CD4-positive, alpha-beta memory T cell (primary cell): ENCODE data around the gene DNMT3A. TPM values are rescaled to one million over a fixed set of nuclear protein-coding genes. Genes with fewer than 3 reads are reported as not detected.
A peak's percentile ranks its signal among the peaks of the same experiment; 100 is the strongest.

Experiments
- CTCF ChIA-PET: fragments of 350-600 bp; sonication (Branson Sonifier 250); formaldehyde crosslinking; loops from one replicate; lab custom pipeline; 2021; ENCODE audit warnings: inconsistent platforms; ENCODE audit not compliant: partially characterized antibody; lab: Charles Lee
- POLR2A ChIA-PET: fragments of 350-600 bp; sonication (Branson Sonifier 250); formaldehyde crosslinking; loops from one replicate; lab custom pipeline; 2021; ENCODE audit not compliant: partially characterized antibody; lab: Charles Lee
- DNase-seq, 5 donors: peaks; one replicate each; pipeline versions ENCODE4 v3.0.0 to v3.0.0-alpha.2; 2020 to 2022; ENCODE audit warnings: mixed read lengths in 1 of 5
- H3K27ac ChIP-seq: one replicate; pipeline ENCODE4 v1.7.0; 2013; ENCODE audit warnings: low read depth, low read length
- H3K27me3 ChIP-seq: 2 replicates; pipeline ENCODE4 v1.7.0; 2013; ENCODE audit warnings: mild to moderate bottlenecking, low read length, moderate library complexity; ENCODE audit not compliant: insufficient read depth
- H3K36me3 ChIP-seq: 2 replicates; pipeline ENCODE4 v1.7.0; 2013; ENCODE audit warnings: mild to moderate bottlenecking, low read length, moderate library complexity; ENCODE audit not compliant: insufficient read depth
- H3K4me1 ChIP-seq: 2 replicates; pipeline ENCODE4 v1.7.0; 2013; ENCODE audit warnings: mild to moderate bottlenecking, low read length, moderate library complexity; ENCODE audit not compliant: insufficient read depth
- H3K4me3 ChIP-seq, 2 donors: one replicate each; pipeline ENCODE4 v1.7.0; 2013; ENCODE audit warnings: low read length in 2 of 2, mild to moderate bottlenecking in 1 of 2
- H3K9me3 ChIP-seq, 2 donors: one replicate each; pipeline ENCODE4 v1.7.0; 2013; ENCODE audit warnings: low read length in 2 of 2, control low read depth in 1 of 2; ENCODE audit not compliant: control insufficient read depth in 1 of 2
- H3K27ac Mint-ChIP-seq, 7 donors: one replicate each; pipeline ENCODE4 v1.8.0; 2020 to 2021; ENCODE audit warnings: mixed read lengths in 7 of 7, mild to moderate bottlenecking in 6 of 7, inconsistent platforms in 3 of 7, moderate library complexity in 3 of 7
- H3K27me3 Mint-ChIP-seq, 2 donors: one replicate each; pipeline ENCODE4 v1.8.0; 2020 to 2021; ENCODE audit warnings: mixed read lengths in 2 of 2
- H3K36me3 Mint-ChIP-seq, 2 donors: one replicate each; pipeline ENCODE4 v1.8.0; 2020 to 2021; ENCODE audit warnings: mixed read lengths in 2 of 2, inconsistent platforms in 1 of 2, mild to moderate bottlenecking in 1 of 2
- H3K4me1 Mint-ChIP-seq, 4 donors: one replicate each; pipeline ENCODE4 v1.8.0; 2020 to 2021; ENCODE audit warnings: mixed read lengths in 4 of 4, mild to moderate bottlenecking in 1 of 4
- H3K4me3 Mint-ChIP-seq, 8 donors: one replicate each; pipeline ENCODE4 v1.8.0; 2020 to 2021; ENCODE audit warnings: mixed read lengths in 8 of 8, mild to moderate bottlenecking in 7 of 8, moderate library complexity in 6 of 8, inconsistent platforms in 3 of 8
- H3K9me3 Mint-ChIP-seq, 8 donors: one replicate each; pipeline ENCODE4 v1.8.0; 2020 to 2021; ENCODE audit warnings: mixed read lengths in 8 of 8, mild to moderate bottlenecking in 5 of 8, inconsistent platforms in 3 of 8, moderate library complexity in 1 of 8
- intact Hi-C: fragments of 100-400 bp; cut with micrococcal nuclease; formaldehyde crosslinking; loops from one replicate; pipeline ENCODE4 v1.15.1; 2023
- polyA plus RNA-seq, 2 donors: library from polyadenylated mRNA; unstranded; fragments of 300-500 nt; fragmentation: Illumina TruSeq; gene quantifications; one replicate each; pipeline ENCODE4 v1.2.3, GENCODE V29; 2021
- total RNA-seq, 2 experiments: library from RNA; stranded (reverse); gene quantifications; one replicate each; pipeline ENCODE4 v1.2.3, GENCODE V29; 2021

Gene DNMT3A
- total and polyA plus RNA-seq, 4 experiments from 2014 or later = 7.5 to 71.6 (median 38.4) TPM

- intact Hi-C loops = no loop called here
- peak in 3 of 5 donors; percentile 31 to 83 (median 38) for DNase-seq
- no peaks in the 10 kb centered on the region for H3K27me3 Mint-ChIP-seq
- CTCF ChIA-PET = interaction anchor here (1.1 to 4.3 kb wide), 6 partner anchors 8 to 61 kb away, joined by 3 to 25 read pairs (median 4); no protein-coding TSS in a partner anchor
- peaks cover 19 to 60% of the 10 kb centered on the region in 2 donors for H3K36me3 Mint-ChIP-seq
- Histone ChIP-seq H3K27ac (peak overlapping the region; percentile 41), H3K9me3 (no peaks in the 10 kb centered on the region), H3K4me1 (peaks cover 51% of the 10 kb centered on the region), H3K27me3 (no peaks in the 10 kb centered on the region), H3K4me3 (no peak overlapping the region), H3K36me3 (peaks cover 25% of the 10 kb centered on the region)
- peak overlapping the region in 7 of 8 donors; percentile 15 to 74 (median 32) for H3K4me3 Mint-ChIP-seq
- peaks cover 0 to 3% (median 0%) of the 10 kb centered on the region in 8 donors for H3K9me3 Mint-ChIP-seq
- POLR2A ChIA-PET = interaction anchor here (1.1 to 5.8 kb wide), 9 partner anchors 13 to 61 kb away, joined by 3 to 35 read pairs (median 8); no protein-coding TSS in a partner anchor
- H3K4me1 Mint-ChIP-seq = peaks cover 25 to 54% (median 42%) of the 10 kb centered on the region in 4 donors
- H3K27ac Mint-ChIP-seq = peak overlapping the region; percentile 76 to 97 (median 84)
Observed at GRCh38 chr2:25301453-25302352, 40.0 kb downstream of the DNMT3A start.

GRCh38 chr2:25300001-25300400 lies 41.7 kb downstream of the DNMT3A start:
- peak overlapping the region in 2 of 7 donors; percentile 42 to 79 for H3K27ac Mint-ChIP-seq
- peaks cover 53% of the 10 kb centered on the region for H3K4me1 ChIP-seq
- intact Hi-C loops = no loop called here
- CTCF ChIA-PET = no interaction called here
- H3K9me3 Mint-ChIP-seq = peaks cover 0 to 3% (median 0%) of the 10 kb centered on the region in 8 donors
- DNase-seq = no peak
- POLR2A ChIA-PET = interaction anchor here (5.8 kb wide), 1 partner anchor 14 kb away, joined by 35 read pairs; no protein-coding TSS in a partner anchor
- peaks cover 29 to 54% (median 43%) of the 10 kb centered on the region in 4 donors for H3K4me1 Mint-ChIP-seq
- H3K27ac ChIP-seq = no peak overlapping the region
- H3K36me3 ChIP-seq = peaks cover 18% of the 10 kb centered on the region
- no peak overlapping the region for H3K4me3 ChIP-seq
- H3K27me3 Mint-ChIP-seq = no peaks in the 10 kb centered on the region
- H3K36me3 Mint-ChIP-seq = peaks cover 16 to 46% of the 10 kb centered on the region in 2 donors
- H3K9me3 ChIP-seq = no peaks in the 10 kb centered on the region
- no peaks in the 10 kb centered on the region for H3K27me3 ChIP-seq
- no peak overlapping the region for H3K4me3 Mint-ChIP-seq

GRCh38 chr2:25298776-25299431 lies 42.8 kb downstream of the DNMT3A start:
- Mint-ChIP-seq H3K9me3 (peaks cover 0 to 3% (median 0%) of the 10 kb centered on the region in 8 donors), H3K4me1 (peaks cover 33 to 54% (median 45%) of the 10 kb centered on the region in 4 donors), H3K4me3 (no peak overlapping the region), H3K36me3 (peaks cover 15 to 41% of the 10 kb centered on the region in 2 donors), H3K27ac (peak overlapping the region in 3 of 7 donors; percentile 46 to 57 (median 47)), H3K27me3 (no peaks in the 10 kb centered on the region)
- Histone ChIP-seq H3K27ac (no peak overlapping the region), H3K4me1 (peaks cover 54% of the 10 kb centered on the region), H3K4me3 (no peak overlapping the region), H3K27me3 (no peaks in the 10 kb centered on the region), H3K36me3 (peaks cover 13% of the 10 kb centered on the region), H3K9me3 (no peaks in the 10 kb centered on the region)
- POLR2A ChIA-PET = no interaction called here
- CTCF ChIA-PET = no interaction called here
- DNase-seq = no peak
- intact Hi-C loops = no loop called here

GRCh38 chr2:25297738-25298137 lies 44.0 kb downstream of the DNMT3A start:
- POLR2A ChIA-PET = interaction anchor here (3.9 kb wide), 1 partner anchor 12 kb away, joined by 77 read pairs; no protein-coding TSS in a partner anchor

GRCh38 chr2:25295621-25296020 lies 46.1 kb downstream of the DNMT3A start:
- H3K4me1 Mint-ChIP-seq = peaks cover 28 to 43% (median 37%) of the 10 kb centered on the region in 4 donors
- ChIA-PET POLR2A (interaction anchor here (1.1 to 4.2 kb wide), 14 partner anchors 9 to 82 kb away, joined by 3 to 77 read pairs (median 12); no protein-coding TSS in a partner anchor), CTCF (interaction anchor here (0.8 to 5.1 kb wide), 8 partner anchors 10 to 67 kb away, joined by 3 to 40 read pairs (median 16); no protein-coding TSS in a partner anchor)
- H3K4me3 ChIP-seq = peak overlapping the region; percentile 1 to 39
- H3K27me3 Mint-ChIP-seq = no peaks in the 10 kb centered on the region
- H3K27me3 ChIP-seq = no peaks in the 10 kb centered on the region
- H3K27ac ChIP-seq = peak overlapping the region; percentile 69
- peak overlapping the region; percentile 72 to 90 (median 82) for H3K4me3 Mint-ChIP-seq
- intact Hi-C loops = loop anchor here (1.0 kb wide), 2 partner anchors 9 to 22 kb away; no protein-coding TSS in a partner anchor
- H3K9me3 ChIP-seq = no peaks in the 10 kb centered on the region
- H3K9me3 Mint-ChIP-seq = no peaks in the 10 kb centered on the region
- peak overlapping the region; percentile 86 to 97 (median 93) for H3K27ac Mint-ChIP-seq
- peaks cover 3 to 22% of the 10 kb centered on the region in 2 donors for H3K36me3 Mint-ChIP-seq
- peaks cover 11% of the 10 kb centered on the region for H3K36me3 ChIP-seq
- DNase-seq = no peak
- peaks cover 52% of the 10 kb centered on the region for H3K4me1 ChIP-seq

More at GRCh38 chr2:25297738-25298137, 44.0 kb downstream of the DNMT3A start:
- peaks cover 62% of the 10 kb centered on the region for H3K4me1 ChIP-seq
- peaks cover 37 to 55% (median 47%) of the 10 kb centered on the region in 4 donors for H3K4me1 Mint-ChIP-seq
- no peak overlapping the region for H3K4me3 ChIP-seq
- no peaks in the 10 kb centered on the region for H3K9me3 ChIP-seq
- DNase-seq = no peak
- no peaks in the 10 kb centered on the region for H3K27me3 Mint-ChIP-seq
- CTCF ChIA-PET = no interaction called here
- H3K27me3 ChIP-seq = no peaks in the 10 kb centered on the region
- peaks cover 11% of the 10 kb centered on the region for H3K36me3 ChIP-seq
- peaks cover 0 to 3% (median 0%) of the 10 kb centered on the region in 8 donors for H3K9me3 Mint-ChIP-seq
- no peak overlapping the region for H3K27ac ChIP-seq
- no peak overlapping the region for H3K4me3 Mint-ChIP-seq
- peak overlapping the region in 5 of 7 donors; percentile 23 to 72 (median 57) for H3K27ac Mint-ChIP-seq
- intact Hi-C loops = no loop called here
- peaks cover 12 to 36% of the 10 kb centered on the region in 2 donors for H3K36me3 Mint-ChIP-seq

GRCh38 chr2:25294573-25295462 lies 46.9 kb downstream of the DNMT3A start:
- DNase-seq = peak; percentile 73 to 90 (median 76)
- H3K4me1 Mint-ChIP-seq = peaks cover 28 to 43% (median 37%) of the 10 kb centered on the region in 4 donors
- H3K27me3 Mint-ChIP-seq = no peaks in the 10 kb centered on the region
- no peaks in the 10 kb centered on the region for H3K27me3 ChIP-seq
- CTCF ChIA-PET = interaction anchor here (1.0 to 5.1 kb wide), 11 partner anchors 9 to 68 kb away, joined by 3 to 40 read pairs (median 10); no protein-coding TSS in a partner anchor
- H3K36me3 ChIP-seq = peaks cover 11% of the 10 kb centered on the region
- H3K4me3 Mint-ChIP-seq = peak overlapping the region; percentile 72 to 90 (median 82)
- H3K27ac Mint-ChIP-seq = peak overlapping the region; percentile 86 to 97 (median 93)
- H3K36me3 Mint-ChIP-seq = peaks cover 3 to 19% of the 10 kb centered on the region in 2 donors
- POLR2A ChIA-PET = interaction anchor here (1.1 to 4.2 kb wide), 19 partner anchors 9 to 83 kb away, joined by 3 to 77 read pairs (median 9); no protein-coding TSS in a partner anchor
- H3K27ac ChIP-seq = peak overlapping the region; percentile 69
- no peaks in the 10 kb centered on the region for H3K9me3 ChIP-seq
- intact Hi-C loops = loop anchor here (1.0 kb wide), 2 partner anchors 9 to 22 kb away; no protein-coding TSS in a partner anchor
- H3K4me3 ChIP-seq = peak overlapping the region; percentile 32 to 39
- H3K9me3 Mint-ChIP-seq = no peaks in the 10 kb centered on the region
- H3K4me1 ChIP-seq = peaks cover 52% of the 10 kb centered on the region
